Retinal pigment epithelial cell (primary cell): ENCODE measurements around the gene PYGB.

Experiments
- DNase-seq: peaks from one replicate; pipeline ENCODE4 v3.0.0-alpha.2; 2010; ENCODE audit warnings: low read depth
- H3K4me3 ChIP-seq: 2 replicates; pipeline ENCODE4 v1.5.1; 2011; ENCODE audit warnings: mild to moderate bottlenecking, low read length, control low read depth, moderate library complexity
- TF ChIP-seq, protein P1 (sequence below): conservative IDR thresholded peaks from 2 replicates; pipeline ENCODE4 v1.5.1; 2011; ENCODE audit warnings: low read depth, low read length, control low read depth, inconsistent platforms

Gene PYGB

GRCh38 chr20:25317351-25318075, 69.6 kb downstream of the PYGB start:
- no peak overlapping the region for H3K4me3 ChIP-seq
- TF ChIP-seq, protein P1, sequence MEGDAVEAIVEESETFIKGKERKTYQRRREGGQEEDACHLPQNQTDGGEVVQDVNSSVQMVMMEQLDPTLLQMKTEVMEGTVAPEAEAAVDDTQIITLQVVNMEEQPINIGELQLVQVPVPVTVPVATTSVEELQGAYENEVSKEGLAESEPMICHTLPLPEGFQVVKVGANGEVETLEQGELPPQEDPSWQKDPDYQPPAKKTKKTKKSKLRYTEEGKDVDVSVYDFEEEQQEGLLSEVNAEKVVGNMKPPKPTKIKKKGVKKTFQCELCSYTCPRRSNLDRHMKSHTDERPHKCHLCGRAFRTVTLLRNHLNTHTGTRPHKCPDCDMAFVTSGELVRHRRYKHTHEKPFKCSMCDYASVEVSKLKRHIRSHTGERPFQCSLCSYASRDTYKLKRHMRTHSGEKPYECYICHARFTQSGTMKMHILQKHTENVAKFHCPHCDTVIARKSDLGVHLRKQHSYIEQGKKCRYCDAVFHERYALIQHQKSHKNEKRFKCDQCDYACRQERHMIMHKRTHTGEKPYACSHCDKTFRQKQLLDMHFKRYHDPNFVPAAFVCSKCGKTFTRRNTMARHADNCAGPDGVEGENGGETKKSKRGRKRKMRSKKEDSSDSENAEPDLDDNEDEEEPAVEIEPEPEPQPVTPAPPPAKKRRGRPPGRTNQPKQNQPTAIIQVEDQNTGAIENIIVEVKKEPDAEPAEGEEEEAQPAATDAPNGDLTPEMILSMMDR = no peak
- no peak for DNase-seq

DNA sequence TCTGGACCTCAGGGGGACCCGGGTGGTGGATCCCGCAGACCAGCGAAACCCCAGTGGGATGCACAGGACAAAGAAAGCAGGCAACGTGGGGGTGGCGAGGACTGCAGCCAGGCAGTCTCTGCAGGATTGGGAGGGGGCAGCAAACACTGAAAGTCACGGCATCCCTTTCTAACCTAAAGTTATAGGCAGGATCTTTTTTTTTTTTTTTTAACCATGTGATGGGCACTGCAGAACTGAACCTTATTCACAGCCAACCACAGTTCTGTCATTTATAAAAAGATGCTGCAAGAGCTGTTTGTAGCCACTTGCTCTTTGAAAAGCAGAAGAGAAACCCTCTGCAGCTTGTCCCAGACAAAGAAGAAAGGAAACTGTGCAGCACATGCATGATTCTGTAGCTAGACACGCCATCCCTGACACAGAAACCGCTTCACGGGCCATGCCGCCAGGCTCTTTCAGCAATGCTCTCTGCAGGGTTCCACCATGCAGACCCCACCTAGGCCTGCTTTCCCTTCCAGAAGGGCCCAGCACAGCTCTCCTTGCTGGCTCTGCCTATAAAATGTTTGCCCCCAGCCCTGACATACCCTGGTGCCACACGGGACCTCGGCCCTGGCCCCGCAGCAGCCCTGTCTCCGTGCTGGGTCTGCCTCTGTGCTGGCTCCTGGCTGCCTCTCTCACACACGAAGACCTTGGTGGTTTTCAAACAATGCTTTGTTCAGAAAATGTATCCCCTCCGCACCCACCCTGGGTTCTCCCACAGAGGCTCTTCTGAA, 70.8 kb downstream of the PYGB start:
- no peak for DNase-seq
- no peak overlapping the region for H3K4me3 ChIP-seq
- TF ChIP-seq, protein P1 = no peak

GRCh38 chr20:25319241-25320034, 71.6 kb downstream of the PYGB start:
- DNase-seq = no peak
- TF ChIP-seq, protein P1 = no peak
- no peak overlapping the region for H3K4me3 ChIP-seq

- H3K4me3 ChIP-seq = no peak overlapping the region
- TF ChIP-seq, protein P1 = no peak
- DNase-seq = no peak
Measured at GRCh38 chr20:25320035-25320800, 72.3 kb downstream of the PYGB start.

GRCh38 chr20:25321262-25321831, 73.5 kb downstream of the PYGB start:
- TF ChIP-seq, protein P1 = no peak
- no peak for DNase-seq
- H3K4me3 ChIP-seq = no peak overlapping the region

GRCh38 chr20:25321991-25322390, 74.1 kb downstream of the PYGB start:
- TF ChIP-seq, protein P1 = no peak
- DNase-seq = no peak
- no peak overlapping the region for H3K4me3 ChIP-seq
